Measurements from ENCODE around the gene F10.

DNA sequence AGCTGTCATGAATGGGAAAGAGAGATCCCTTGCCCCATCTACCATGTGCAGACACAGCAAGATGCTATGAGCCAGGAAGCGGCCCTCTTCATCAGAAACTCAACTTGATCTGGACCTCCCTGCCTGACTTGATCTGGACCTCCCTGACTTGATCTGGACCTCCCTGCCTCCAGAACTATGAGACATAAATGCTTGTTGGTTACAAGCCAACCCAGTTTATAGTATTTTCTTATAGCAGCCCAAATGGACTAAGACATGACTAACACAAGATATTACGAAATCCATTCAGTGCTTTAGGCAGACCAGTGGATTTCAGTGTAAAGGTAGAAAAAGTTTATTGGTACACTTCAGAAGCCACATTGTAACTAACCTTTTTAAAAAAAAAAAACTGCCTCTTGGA, 70.3 kb downstream of the F10 start:
- TF ChIP-seq, protein P1, sequence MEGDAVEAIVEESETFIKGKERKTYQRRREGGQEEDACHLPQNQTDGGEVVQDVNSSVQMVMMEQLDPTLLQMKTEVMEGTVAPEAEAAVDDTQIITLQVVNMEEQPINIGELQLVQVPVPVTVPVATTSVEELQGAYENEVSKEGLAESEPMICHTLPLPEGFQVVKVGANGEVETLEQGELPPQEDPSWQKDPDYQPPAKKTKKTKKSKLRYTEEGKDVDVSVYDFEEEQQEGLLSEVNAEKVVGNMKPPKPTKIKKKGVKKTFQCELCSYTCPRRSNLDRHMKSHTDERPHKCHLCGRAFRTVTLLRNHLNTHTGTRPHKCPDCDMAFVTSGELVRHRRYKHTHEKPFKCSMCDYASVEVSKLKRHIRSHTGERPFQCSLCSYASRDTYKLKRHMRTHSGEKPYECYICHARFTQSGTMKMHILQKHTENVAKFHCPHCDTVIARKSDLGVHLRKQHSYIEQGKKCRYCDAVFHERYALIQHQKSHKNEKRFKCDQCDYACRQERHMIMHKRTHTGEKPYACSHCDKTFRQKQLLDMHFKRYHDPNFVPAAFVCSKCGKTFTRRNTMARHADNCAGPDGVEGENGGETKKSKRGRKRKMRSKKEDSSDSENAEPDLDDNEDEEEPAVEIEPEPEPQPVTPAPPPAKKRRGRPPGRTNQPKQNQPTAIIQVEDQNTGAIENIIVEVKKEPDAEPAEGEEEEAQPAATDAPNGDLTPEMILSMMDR (IDR thresholded peaks at IDR 0.05), result no peak
- TF ChIP-seq POLR2A (IDR thresholded peaks at IDR 0.05), result no peak
